Stimulated activated CD8-positive, alpha-beta memory T cell treated with anti-CD3 and anti-CD28 coated beads, Interleukin-2, amount 100 ng/mL, for 48 hours (primary cell): ENCODE data around the gene VWA8.

ENCODE experiments used
- DNase-seq, 2 donors: peaks; one replicate each; pipeline ENCODE4 v3.0.0-alpha.2; 2020; ENCODE audit warnings: low read depth in 2 of 2

Gene VWA8

GRCh38 chr13:41802684-41803444, 158.0 kb downstream of the VWA8 start:
- no peak for DNase-seq

- DNase-seq: no peak
Observed at GRCh38 chr13:41802043-41802683, 158.7 kb downstream of the VWA8 start.

- DNase-seq: no peak
Observed at GRCh38 chr13:41791056-41791455, 169.9 kb downstream of the VWA8 start.

- DNase-seq: no peak
Observed at GRCh38 chr13:41788552-41788951, 172.4 kb downstream of the VWA8 start.

- DNase-seq: no peak
Observed at GRCh38 chr13:41785402-41786172, 175.3 kb downstream of the VWA8 start.

- DNase-seq: no peak
Observed at GRCh38 chr13:41782086-41782485, 178.8 kb downstream of the VWA8 start.

GRCh38 chr13:41780715-41781706, 179.9 kb downstream of the VWA8 start:
- no peak for DNase-seq

- DNase-seq: no peak
Observed at GRCh38 chr13:41775251-41775650, 185.7 kb downstream of the VWA8 start.

GRCh38 chr13:41774605-41775218, 186.2 kb downstream of the VWA8 start:
- DNase-seq: no peak

GRCh38 chr13:41767801-41768200, 193.1 kb downstream of the VWA8 start:
- no peak for DNase-seq

GRCh38 chr13:41766439-41766838, 194.5 kb downstream of the VWA8 start:
- no peak for DNase-seq

GRCh38 chr13:41765813-41766212, 195.1 kb downstream of the VWA8 start:
- no peak for DNase-seq

- DNase-seq: no peak
Observed at GRCh38 chr13:41765020-41765419, 195.9 kb downstream of the VWA8 start.

GRCh38 chr13:41764558-41764957, 196.4 kb downstream of the VWA8 start:
- DNase-seq: no peak

GRCh38 chr13:41763782-41764181, 197.1 kb downstream of the VWA8 start:
- no peak for DNase-seq

GRCh38 chr13:41762796-41763195, 198.1 kb downstream of the VWA8 start:
- no peak for DNase-seq

GRCh38 chr13:41756198-41756880, 204.6 kb downstream of the VWA8 start:
- no peak for DNase-seq

- no peak for DNase-seq
Observed at GRCh38 chr13:41751734-41752445, 209.0 kb downstream of the VWA8 start.

- DNase-seq: no peak
Observed at GRCh38 chr13:41751277-41751676, 209.6 kb downstream of the VWA8 start.

GRCh38 chr13:41746259-41746658, 214.7 kb downstream of the VWA8 start:
- no peak for DNase-seq
